ENCODE data around the gene SLC12A4.
A peak's percentile ranks its signal among the peaks of the same experiment; 100 is the strongest.

Gene SLC12A4

DNA sequence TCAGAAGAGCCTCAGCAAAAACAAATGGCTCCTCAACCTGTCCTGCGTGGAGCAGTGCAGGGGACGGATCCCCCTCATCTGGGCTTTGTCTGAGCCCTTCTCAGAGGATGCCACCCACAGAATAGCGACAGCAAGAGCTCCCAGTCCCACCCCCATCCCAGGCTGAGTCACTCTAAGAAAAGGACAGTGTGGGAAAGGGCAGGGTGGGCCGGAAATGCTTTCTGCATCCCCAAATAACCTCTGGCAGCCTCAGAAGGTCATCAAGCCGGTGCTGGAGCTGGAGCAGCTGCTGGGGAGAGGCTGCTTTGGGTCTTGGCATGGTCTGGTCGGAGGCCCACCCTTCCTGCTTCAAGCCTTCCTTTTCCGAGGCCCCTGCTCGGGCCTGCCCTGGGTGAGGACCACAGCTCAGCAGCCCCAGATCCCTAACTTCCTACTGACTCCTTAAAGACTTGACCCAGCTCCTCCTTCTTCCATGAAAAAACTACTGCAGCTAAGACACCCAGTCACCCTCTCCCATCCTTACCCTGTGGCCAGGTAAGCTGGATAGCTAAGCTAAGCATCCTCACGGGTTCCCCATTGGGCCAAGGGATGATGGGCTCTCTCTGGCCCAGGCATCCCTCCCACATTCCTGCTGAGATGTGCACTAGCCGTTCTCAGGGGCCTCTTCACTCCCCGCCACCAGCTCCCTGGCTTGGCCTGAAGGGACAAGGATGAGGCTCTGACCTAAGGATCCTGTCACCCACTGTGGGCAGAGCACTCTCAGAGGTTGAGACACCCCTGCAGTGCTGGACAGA is 8.7 kb downstream of the SLC12A4 start:
- TF ChIP-seq, protein P1, sequence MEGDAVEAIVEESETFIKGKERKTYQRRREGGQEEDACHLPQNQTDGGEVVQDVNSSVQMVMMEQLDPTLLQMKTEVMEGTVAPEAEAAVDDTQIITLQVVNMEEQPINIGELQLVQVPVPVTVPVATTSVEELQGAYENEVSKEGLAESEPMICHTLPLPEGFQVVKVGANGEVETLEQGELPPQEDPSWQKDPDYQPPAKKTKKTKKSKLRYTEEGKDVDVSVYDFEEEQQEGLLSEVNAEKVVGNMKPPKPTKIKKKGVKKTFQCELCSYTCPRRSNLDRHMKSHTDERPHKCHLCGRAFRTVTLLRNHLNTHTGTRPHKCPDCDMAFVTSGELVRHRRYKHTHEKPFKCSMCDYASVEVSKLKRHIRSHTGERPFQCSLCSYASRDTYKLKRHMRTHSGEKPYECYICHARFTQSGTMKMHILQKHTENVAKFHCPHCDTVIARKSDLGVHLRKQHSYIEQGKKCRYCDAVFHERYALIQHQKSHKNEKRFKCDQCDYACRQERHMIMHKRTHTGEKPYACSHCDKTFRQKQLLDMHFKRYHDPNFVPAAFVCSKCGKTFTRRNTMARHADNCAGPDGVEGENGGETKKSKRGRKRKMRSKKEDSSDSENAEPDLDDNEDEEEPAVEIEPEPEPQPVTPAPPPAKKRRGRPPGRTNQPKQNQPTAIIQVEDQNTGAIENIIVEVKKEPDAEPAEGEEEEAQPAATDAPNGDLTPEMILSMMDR (IDR thresholded peaks at IDR 0.05; ENCODE audit: low read depth, low read length), result no peak
- peak overlapping the region; percentile 5; the same call in 1 of the 2 replicates for H3K4me3 ChIP-seq (ENCODE audit: low read depth, low read length)

DNA sequence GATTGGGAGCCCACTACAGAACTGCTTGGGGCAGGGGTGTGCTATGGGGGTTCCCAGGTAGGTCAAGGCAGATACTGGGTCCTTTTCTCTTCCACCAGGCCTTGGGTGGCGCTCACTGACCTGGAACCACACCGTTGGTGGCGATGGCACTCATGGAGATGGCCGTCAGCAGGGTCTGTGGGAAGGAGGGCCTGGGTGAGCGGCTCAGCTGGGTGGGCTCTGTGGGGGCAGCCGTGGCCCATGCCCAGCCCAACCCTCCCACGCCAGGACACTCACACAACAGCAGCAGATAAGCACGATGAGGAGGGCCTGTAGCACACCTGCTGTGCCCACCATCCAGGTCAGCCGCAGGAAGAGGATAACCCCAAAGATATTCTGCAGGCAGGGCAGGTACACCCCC is 10.8 kb downstream of the SLC12A4 start:
- no peak overlapping the region for H3K4me3 ChIP-seq (ENCODE audit: low read depth, low read length)
- TF ChIP-seq, protein P1 (IDR thresholded peaks at IDR 0.05; ENCODE audit: low read depth, low read length), result no peak

DNA sequence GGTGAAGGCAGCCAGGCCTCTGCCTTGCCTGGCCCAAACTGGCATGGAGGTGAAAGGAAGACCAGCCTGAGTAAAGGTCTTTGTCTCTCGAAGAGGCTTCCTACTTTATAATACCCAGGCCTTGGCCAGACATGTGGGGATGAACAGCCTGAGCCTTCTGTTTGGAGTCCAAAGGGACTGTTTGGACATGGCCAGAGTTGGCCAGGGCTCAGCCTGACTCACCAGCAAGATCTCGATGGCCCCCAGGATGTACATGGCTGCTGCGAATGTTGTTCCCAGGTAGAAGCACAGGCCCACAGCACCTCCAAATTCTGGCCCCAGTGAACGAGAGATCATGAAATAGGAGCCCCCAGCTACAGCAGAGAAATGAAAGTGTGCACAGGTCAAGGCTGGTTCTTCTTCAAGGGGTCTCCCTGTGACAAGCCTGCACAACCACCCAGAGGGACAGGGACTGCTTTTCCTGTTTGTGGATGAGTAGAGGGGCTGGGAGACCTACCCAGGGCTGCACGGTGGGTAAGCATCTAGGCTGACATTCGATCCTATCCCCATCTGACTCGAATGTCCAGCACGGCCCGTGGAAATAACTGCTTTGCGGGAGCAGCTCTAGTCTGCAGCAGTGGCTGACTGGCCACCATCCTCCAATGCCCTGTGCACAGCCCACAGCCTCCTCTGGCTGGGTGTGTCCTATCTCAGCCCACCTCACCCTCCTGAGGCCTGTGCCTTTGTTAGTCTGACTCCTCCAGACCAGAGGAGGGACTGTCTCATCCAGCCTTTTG is 13.8 kb downstream of the SLC12A4 start:
- TF ChIP-seq, protein P1 (IDR thresholded peaks at IDR 0.05; ENCODE audit: low read depth, low read length), result no peak
- H3K4me3 ChIP-seq (ENCODE audit: low read depth, low read length), result no peak overlapping the region

DNA sequence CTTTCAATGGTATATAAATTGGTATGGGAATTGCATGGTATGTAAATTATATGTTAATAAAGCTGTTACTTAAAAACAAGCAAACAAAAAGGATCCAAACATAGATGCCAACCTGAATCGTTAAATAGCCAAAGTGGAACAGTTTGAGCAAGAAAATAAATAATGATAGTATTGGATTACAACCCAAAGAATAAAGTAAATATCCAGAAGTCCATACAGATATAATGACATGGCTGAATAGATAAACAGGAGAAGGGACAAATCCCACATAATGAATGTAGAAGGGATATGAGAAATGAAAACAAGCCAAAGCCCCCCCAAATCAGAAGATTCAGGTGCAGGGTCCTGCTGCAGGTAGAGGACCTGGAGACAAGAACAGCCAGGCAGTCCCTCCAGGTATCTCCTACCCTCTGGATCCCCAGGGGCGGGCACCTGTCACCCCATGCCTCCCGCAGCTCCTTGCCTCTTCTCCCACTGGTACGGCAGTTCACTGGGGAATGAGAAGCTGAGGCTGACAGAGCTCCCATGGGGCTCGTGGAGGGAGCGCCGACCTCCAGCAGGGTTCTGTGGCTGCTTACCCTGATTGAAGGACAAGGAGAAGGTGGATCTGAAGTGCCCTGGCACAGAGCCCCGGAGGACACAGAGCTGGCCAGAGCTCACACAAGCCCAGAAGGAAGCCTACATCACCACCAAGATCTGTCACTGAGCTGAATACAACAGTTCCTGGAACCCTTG is 14.6 kb downstream of the SLC12A4 start:
- H3K4me3 ChIP-seq (ENCODE audit: low read depth, low read length), result no peak overlapping the region
- TF ChIP-seq, protein P1 (IDR thresholded peaks at IDR 0.05; ENCODE audit: low read depth, low read length), result no peak

DNA sequence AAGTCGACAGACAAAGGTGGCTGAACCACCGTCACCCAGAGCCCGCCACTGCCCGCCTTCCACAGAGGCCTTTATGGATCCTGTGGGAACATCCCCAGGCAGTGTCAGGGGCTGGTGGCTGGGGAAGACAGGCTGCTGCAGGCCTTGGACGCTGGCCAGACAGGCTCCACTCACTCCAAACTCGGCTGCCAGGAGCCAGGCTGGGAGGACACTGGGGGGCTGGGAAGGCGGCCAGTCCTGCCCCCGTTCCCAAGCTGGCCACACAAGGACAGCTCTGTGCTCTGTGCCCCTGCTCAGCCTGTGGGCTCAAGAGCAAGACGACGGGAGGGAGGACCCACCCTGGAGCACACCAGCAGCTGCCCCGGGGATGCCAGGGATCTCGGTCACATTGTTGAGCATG is 17.0 kb downstream of the SLC12A4 start:
- TF ChIP-seq, protein P1 (IDR thresholded peaks at IDR 0.05; ENCODE audit: low read depth, low read length), result no peak
- no peak overlapping the region for H3K4me3 ChIP-seq (ENCODE audit: low read depth, low read length)

DNA sequence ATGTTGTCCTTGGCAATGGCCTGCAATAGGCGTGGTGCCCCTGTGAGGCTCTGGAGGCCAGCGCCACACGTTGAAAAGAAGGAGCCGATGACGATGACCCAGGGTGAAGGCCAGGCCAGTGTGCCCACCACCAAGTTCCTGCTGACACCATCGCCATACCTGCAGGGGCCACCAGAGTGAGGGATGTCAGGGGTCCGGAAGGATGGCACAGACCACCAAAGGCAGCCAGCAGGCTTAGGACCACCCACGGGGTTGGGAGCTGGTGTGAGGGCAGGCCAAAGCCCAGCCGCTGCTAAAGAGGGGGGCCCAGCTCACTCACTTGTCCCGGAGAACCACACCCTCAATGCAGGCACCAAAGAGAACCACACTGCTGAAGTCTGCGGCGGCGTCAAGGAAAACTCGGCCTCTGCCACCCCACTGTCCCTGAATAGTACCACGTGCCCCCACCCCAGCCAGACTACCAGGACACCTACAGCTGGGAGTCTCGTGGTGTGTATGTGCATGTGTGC is 18.0 kb downstream of the SLC12A4 start:
- no peak overlapping the region for H3K4me3 ChIP-seq (ENCODE audit: low read depth, low read length)
- TF ChIP-seq, protein P1 (IDR thresholded peaks at IDR 0.05; ENCODE audit: low read depth, low read length), result no peak

Data from WI38 (cell line).